Spleen (tissue), 11 donors: ENCODE measurements around the gene ADCY1. TPM values are rescaled to one million over a fixed set of nuclear protein-coding genes. Genes with fewer than 3 reads are reported as not detected.

ENCODE experiments used
- DNase-seq: peaks from one replicate; pipeline ENCODE4 v3.0.0-alpha.2; 2020
- H3K27ac ChIP-seq, 8 donors: fragments of 200-600 bp; sonication (generic) in 7 of 8; 1 replicate in 4 of 8; 2 replicates in 4 of 8; pipeline versions ENCODE4 v1.5.0 to v1.8.0; 2016 to 2021; ENCODE audit warnings: inconsistent platforms in 4 of 8, mild to moderate bottlenecking in 4 of 8, moderate library complexity in 1 of 8
- H3K27me3 ChIP-seq, 7 donors: fragments of 200-600 bp; sonication (generic) in 6 of 7; replicated peaks in 1 of 7; 1 replicate in 4 of 7; 2 replicates in 3 of 7; pipeline versions ENCODE4 v1.5.0 to v1.8.0; 2016 to 2021; ENCODE audit warnings: inconsistent platforms in 3 of 7, mild to moderate bottlenecking in 1 of 7
- H3K36me3 ChIP-seq, 6 donors: fragments of 200-600 bp; sonication (generic) in 5 of 6; 1 replicate in 4 of 6; 2 replicates in 2 of 6; pipeline versions ENCODE4 v1.5.0 to v1.8.0; 2016 to 2021; ENCODE audit warnings: inconsistent platforms in 2 of 6
- H3K4me1 ChIP-seq, 6 donors: fragments of 200-600 bp; sonication (generic) in 5 of 6; 1 replicate in 3 of 6; 2 replicates in 3 of 6; pipeline versions ENCODE4 v1.5.0 to v1.8.0; 2016 to 2021; ENCODE audit warnings: inconsistent platforms in 3 of 6
- H3K4me3 ChIP-seq, 8 donors: fragments of 200-600 bp; sonication (generic) in 7 of 8; 1 replicate in 4 of 8; 2 replicates in 4 of 8; pipeline versions ENCODE4 v1.5.0 to v1.8.0; 2016 to 2021; ENCODE audit warnings: inconsistent platforms in 4 of 8, mild to moderate bottlenecking in 4 of 8, moderate library complexity in 2 of 8
- H3K9me3 ChIP-seq, 8 donors: fragments of 200-600 bp; sonication (generic) in 7 of 8; 1 replicate in 4 of 8; 2 replicates in 4 of 8; pipeline versions ENCODE4 v1.5.0 to v1.8.0; 2016 to 2021; ENCODE audit warnings: inconsistent platforms in 4 of 8
- CTCF ChIP-seq, 11 experiments: fragments of 200-600 bp in 7 of 11; fragments of 450-650 bp in 4 of 11; sonication (generic) in 4 of 11; IDR thresholded peaks in 8 of 11; conservative IDR thresholded peaks in 3 of 11; 1 replicate in 7 of 11; 2 replicates in 4 of 11; pipeline versions ENCODE4 v1.4.0 to v1.8.0; 2016 to 2021; ENCODE audit warnings: antibody characterized with exemption in 11 of 11, inconsistent platforms in 4 of 11, mild to moderate bottlenecking in 1 of 11
- POLR2A ChIP-seq, 3 donors: fragments of 450-650 bp; IDR thresholded peaks; one replicate each; pipeline ENCODE4 v1.5.1; 2017; ENCODE audit warnings: antibody characterized with exemption in 3 of 3, mild to moderate bottlenecking in 1 of 3
- POLR2AphosphoS5 ChIP-seq, 3 donors: sonication (generic); formaldehyde crosslinking; IDR thresholded peaks; one replicate each; pipeline ENCODE4 v1.5.1; 2017; ENCODE audit warnings: antibody characterized with exemption in 3 of 3
- WGBS, 5 donors: extraction: QIAGEN DNeasy Blood & Tissue Kit in 3 of 5; methylation state at CpG; one replicate each; pipeline versions ENCODE4 v1.1.5 to v1.1.7; 2013 to 2018; 5-methylcytosine and 5-hydroxymethylcytosine counted together
- intact Hi-C: fragments of 100-400 bp; cut with DNase I; formaldehyde crosslinking; loops from one replicate; pipeline ENCODE4 v1.15.0; 2023; ENCODE audit warnings: low total_unique reads
- polyA plus RNA-seq, 3 donors: library from polyadenylated mRNA; stranded (reverse); fragments of 200-250 nt; gene quantifications; one replicate each; pipeline ENCODE4 v1.2.1, GENCODE V29; 2013
- total RNA-seq, 7 donors: library from RNA; depleted of rRNA in 3 of 7; stranded (reverse); fragments of >200 nt in 3 of 7; fragmentation: NEBNext Ultra II Directional in 4 of 7; extraction: Animal tissue kit (Norgen Biotek cat#: 25700) in 4 of 7; gene quantifications; one replicate each; pipeline versions ENCODE4 v1.1.0 to v1.2.1, GENCODE V29; 2016 to 2021
- donor health status: healthy with polysubstance abuse.
- donor health status: DM: no; HTN: no; CAD: no; lungs with moderate emphysema.
- donor health status: DM: no; HTN: no; CAD: no.
- donor health status: Bipolar disorder and iron deficiency.
- donor health status: healthy.
- donor health status: DM: no; HTN: no; CAD: no.
- donor health status: DM: yes; HTN: yes; CAD: no.

Gene ADCY1
- total and polyA plus RNA-seq, 10 donors = 0.05 to 6.6 (median 1.8) TPM

GRCh38 chr7:45574669-45575500, 717 bp downstream of the ADCY1 start:
- DNase-seq = peak; percentile 71
- peak overlapping the region; percentile 13 to 65 (median 38) for H3K4me3 ChIP-seq
- H3K9me3 ChIP-seq = no peaks in the 10 kb centered on the region
- TF ChIP-seq POLR2A (IDR thresholded peaks at IDR 0.05) = no peak
- TF ChIP-seq CTCF (IDR thresholded peaks at IDR 0.05 in 8 of 11, conservative IDR thresholded peaks at IDR 0.05 in 3 of 11) = no peak
- no peak for TF ChIP-seq POLR2AphosphoS5 (IDR thresholded peaks at IDR 0.05)
- WGBS, 5 donors = 2 to 9% (median 3%) methylated on average over 28 to 72 of the region's 72 CpGs
- intact Hi-C loops = no loop called here
- no peak overlapping the region for H3K27ac ChIP-seq
- no peaks in the 10 kb centered on the region for H3K36me3 ChIP-seq
- H3K4me1 ChIP-seq = peaks cover 0 to 21% (median 14%) of the 10 kb centered on the region in 6 donors
- peaks cover 3 to 88% (median 32%) of the 10 kb centered on the region in 7 donors for H3K27me3 ChIP-seq

- no peaks in the 10 kb centered on the region for H3K9me3 ChIP-seq
- WGBS, 5 donors = 13 to 20% (median 15%) methylated on average over 29 to 36 of the region's 36 CpGs
- peaks cover 0 to 21% (median 14%) of the 10 kb centered on the region in 6 donors for H3K4me1 ChIP-seq
- no peaks in the 10 kb centered on the region for H3K36me3 ChIP-seq
- intact Hi-C loops = no loop called here
- TF ChIP-seq POLR2AphosphoS5 (IDR thresholded peaks at IDR 0.05) = no peak
- TF ChIP-seq CTCF (IDR thresholded peaks at IDR 0.05 in 8 of 11, conservative IDR thresholded peaks at IDR 0.05 in 3 of 11) = no peak
- no peak for TF ChIP-seq POLR2A (IDR thresholded peaks at IDR 0.05)
- H3K27me3 ChIP-seq = peaks cover 3 to 95% (median 32%) of the 10 kb centered on the region in 7 donors
- peak; percentile 68 for DNase-seq
- H3K4me3 ChIP-seq = peak overlapping the region in 5 of 8 donors; percentile 30 to 65 (median 43)
- no peak overlapping the region for H3K27ac ChIP-seq
Measured at GRCh38 chr7:45575501-45576248, 1.5 kb downstream of the ADCY1 start.

- peaks cover 0 to 21% (median 14%) of the 10 kb centered on the region in 6 donors for H3K4me1 ChIP-seq
- H3K27ac ChIP-seq = no peak overlapping the region
- WGBS, 5 donors = 66 to 72% (median 72%) methylated on average over 12 of the region's 12 CpGs
- no peak for TF ChIP-seq CTCF (IDR thresholded peaks at IDR 0.05 in 8 of 11, conservative IDR thresholded peaks at IDR 0.05 in 3 of 11)
- TF ChIP-seq POLR2AphosphoS5 (IDR thresholded peaks at IDR 0.05) = no peak
- TF ChIP-seq POLR2A (IDR thresholded peaks at IDR 0.05) = no peak
- H3K27me3 ChIP-seq = peaks cover 3 to 90% (median 32%) of the 10 kb centered on the region in 7 donors
- H3K36me3 ChIP-seq = no peaks in the 10 kb centered on the region
- DNase-seq = peak; percentile 32
- H3K9me3 ChIP-seq = no peaks in the 10 kb centered on the region
- intact Hi-C loops = no loop called here
- no peak overlapping the region for H3K4me3 ChIP-seq
Measured at GRCh38 chr7:45576249-45576929, 2.2 kb downstream of the ADCY1 start.
